Measurements from ENCODE around the gene UBL7.

UBL7 gene

GRCh38 chr15:74424901-74425528 lies 35.9 kb downstream of the UBL7 start:
- FAIRE-seq: no peak
- no peak for DNase-seq (ENCODE audit: insufficient read length, low spot score)

GRCh38 chr15:74423431-74424257 lies 37.3 kb downstream of the UBL7 start:
- no peak for DNase-seq (ENCODE audit: insufficient read length, low spot score)
- FAIRE-seq: no peak

GRCh38 chr15:74422652-74423430 lies 38.1 kb downstream of the UBL7 start:
- FAIRE-seq: peak; percentile 21
- no peak for DNase-seq (ENCODE audit: insufficient read length, low spot score)

- no peak for FAIRE-seq
Observed at GRCh38 chr15:74422265-74422651, 38.7 kb downstream of the UBL7 start.

GRCh38 chr15:74421302-74422245 lies 39.4 kb downstream of the UBL7 start:
- DNase-seq (ENCODE audit: insufficient read length, low spot score) (no peak), FAIRE-seq (no peak)

More at GRCh38 chr15:74422265-74422651, 38.7 kb downstream of the UBL7 start:
- no peak for DNase-seq (ENCODE audit: insufficient read length, low spot score)

GRCh38 chr15:74420193-74420905 lies 40.6 kb downstream of the UBL7 start:
- FAIRE-seq: peak; percentile 53
- DNase-seq (ENCODE audit: insufficient read length, low spot score): no peak

GRCh38 chr15:74419432-74419831 lies 41.5 kb downstream of the UBL7 start:
- FAIRE-seq: peak; percentile 51

GRCh38 chr15:74418575-74419338 lies 42.2 kb downstream of the UBL7 start:
- no peak for FAIRE-seq
- DNase-seq (ENCODE audit: insufficient read length, low spot score): no peak

More at GRCh38 chr15:74419432-74419831, 41.5 kb downstream of the UBL7 start:
- no peak for DNase-seq (ENCODE audit: insufficient read length, low spot score)

GRCh38 chr15:74417670-74418069 lies 43.3 kb downstream of the UBL7 start:
- DNase-seq (ENCODE audit: insufficient read length, low spot score): no peak
- FAIRE-seq: no peak

- no peak for DNase-seq (ENCODE audit: insufficient read length, low spot score)
Observed at GRCh38 chr15:74417225-74417624, 43.7 kb downstream of the UBL7 start.

GRCh38 chr15:74415966-74416916 lies 44.7 kb downstream of the UBL7 start:
- no peak for DNase-seq (ENCODE audit: insufficient read length, low spot score)

More at GRCh38 chr15:74417225-74417624, 43.7 kb downstream of the UBL7 start:
- no peak for FAIRE-seq

GRCh38 chr15:74414603-74415338 lies 46.2 kb downstream of the UBL7 start:
- no peak for DNase-seq (ENCODE audit: insufficient read length, low spot score)
- no peak for FAIRE-seq

More at GRCh38 chr15:74415966-74416916, 44.7 kb downstream of the UBL7 start:
- no peak for FAIRE-seq

- no peak for FAIRE-seq
Observed at GRCh38 chr15:74414081-74414580, 46.8 kb downstream of the UBL7 start.

GRCh38 chr15:74413350-74414080 lies 47.4 kb downstream of the UBL7 start:
- FAIRE-seq (no peak), DNase-seq (ENCODE audit: insufficient read length, low spot score) (no peak)

More at GRCh38 chr15:74414081-74414580, 46.8 kb downstream of the UBL7 start:
- no peak for DNase-seq (ENCODE audit: insufficient read length, low spot score)

- no peak for FAIRE-seq
- DNase-seq (ENCODE audit: insufficient read length, low spot score): no peak
Observed at GRCh38 chr15:74412159-74412558, 48.8 kb downstream of the UBL7 start.

GRCh38 chr15:74411686-74412085 lies 49.3 kb downstream of the UBL7 start:
- no peak for FAIRE-seq
- DNase-seq (ENCODE audit: insufficient read length, low spot score): no peak
